Parathyroid adenoma (tissue), 2 donors: ENCODE measurements around the gene TMEM79.

Source experiments
- H2AFZ ChIP-seq: fragments of 300-600 bp; sonication (generic); one replicate; pipeline ENCODE4 v1.7.0; 2017; ENCODE audit warnings: antibody characterized with exemption, mild to moderate bottlenecking
- H3K27ac ChIP-seq: fragments of 300-600 bp; sonication (generic); one replicate; pipeline ENCODE4 v1.7.0; 2017
- H3K27me3 ChIP-seq: fragments of 300-600 bp; sonication (generic); one replicate; pipeline ENCODE4 v1.7.0; 2017; ENCODE audit warnings: low read length; ENCODE audit not compliant: control insufficient read depth, insufficient read depth
- H3K36me3 ChIP-seq: fragments of 300-600 bp; sonication (generic); one replicate; pipeline ENCODE4 v1.7.0; 2017; ENCODE audit warnings: low read length; ENCODE audit not compliant: control insufficient read depth, insufficient read depth
- H3K4me1 ChIP-seq: fragments of 300-600 bp; sonication (generic); one replicate; pipeline ENCODE4 v1.7.0; 2017; ENCODE audit warnings: control low read depth
- H3K4me2 ChIP-seq: fragments of 300-600 bp; sonication (generic); one replicate; pipeline ENCODE4 v1.7.0; 2017; ENCODE audit warnings: low read length
- H3K4me3 ChIP-seq: fragments of 300-600 bp; sonication (generic); one replicate; pipeline ENCODE4 v1.7.0; 2017; ENCODE audit warnings: low read depth, low read length
- H3K79me2 ChIP-seq: fragments of 300-600 bp; sonication (generic); one replicate; pipeline ENCODE4 v1.7.0; 2017; ENCODE audit warnings: control low read depth
- H3K9ac ChIP-seq: fragments of 300-600 bp; sonication (generic); one replicate; pipeline ENCODE4 v1.7.0; 2017; ENCODE audit warnings: mild to moderate bottlenecking
- H3K9me3 ChIP-seq: fragments of 300-600 bp; sonication (generic); one replicate; pipeline ENCODE4 v1.7.0; 2017; ENCODE audit warnings: low read length; ENCODE audit not compliant: control insufficient read depth
- TF ChIP-seq, protein P1 (sequence below): fragments of 300-600 bp; sonication (generic); IDR thresholded peaks from one replicate; pipeline ENCODE4 v1.7.0; 2017; ENCODE audit warnings: antibody characterized with exemption, mild to moderate bottlenecking
- donor health status: primary hyperparathyroidism.

Gene TMEM79

DNA sequence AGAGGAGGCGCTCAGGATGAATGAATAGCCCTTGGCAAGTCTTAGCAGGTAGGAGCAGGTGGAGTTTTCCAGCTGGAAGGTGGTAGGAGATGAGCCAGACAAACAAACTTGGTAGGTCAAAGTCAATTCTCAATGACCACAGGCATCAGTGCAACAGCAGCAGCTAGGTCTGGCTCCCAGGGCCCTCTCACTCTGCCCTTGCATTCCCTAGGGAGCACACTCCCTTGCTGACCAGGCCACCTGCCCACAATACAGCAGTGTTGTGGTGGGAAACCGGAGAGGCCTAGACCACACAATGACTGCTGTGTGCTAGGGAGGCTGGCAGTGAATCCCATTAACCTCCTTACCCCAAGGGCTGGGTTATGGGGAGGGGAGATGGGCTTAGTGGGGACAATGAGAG is 23.2 kb upstream of the TMEM79 start:
- Histone ChIP-seq H2AFZ (no peak overlapping the region), H3K27me3 (no peaks in the 10 kb centered on the region), H3K36me3 (no peaks in the 10 kb centered on the region), H3K9me3 (no peaks in the 10 kb centered on the region), H3K9ac (no peak overlapping the region), H3K4me3 (no peak overlapping the region), H3K4me2 (no peak overlapping the region), H3K4me1 (no peaks in the 10 kb centered on the region), H3K79me2 (no peaks in the 10 kb centered on the region), H3K27ac (no peak overlapping the region)
- TF ChIP-seq, protein P1, sequence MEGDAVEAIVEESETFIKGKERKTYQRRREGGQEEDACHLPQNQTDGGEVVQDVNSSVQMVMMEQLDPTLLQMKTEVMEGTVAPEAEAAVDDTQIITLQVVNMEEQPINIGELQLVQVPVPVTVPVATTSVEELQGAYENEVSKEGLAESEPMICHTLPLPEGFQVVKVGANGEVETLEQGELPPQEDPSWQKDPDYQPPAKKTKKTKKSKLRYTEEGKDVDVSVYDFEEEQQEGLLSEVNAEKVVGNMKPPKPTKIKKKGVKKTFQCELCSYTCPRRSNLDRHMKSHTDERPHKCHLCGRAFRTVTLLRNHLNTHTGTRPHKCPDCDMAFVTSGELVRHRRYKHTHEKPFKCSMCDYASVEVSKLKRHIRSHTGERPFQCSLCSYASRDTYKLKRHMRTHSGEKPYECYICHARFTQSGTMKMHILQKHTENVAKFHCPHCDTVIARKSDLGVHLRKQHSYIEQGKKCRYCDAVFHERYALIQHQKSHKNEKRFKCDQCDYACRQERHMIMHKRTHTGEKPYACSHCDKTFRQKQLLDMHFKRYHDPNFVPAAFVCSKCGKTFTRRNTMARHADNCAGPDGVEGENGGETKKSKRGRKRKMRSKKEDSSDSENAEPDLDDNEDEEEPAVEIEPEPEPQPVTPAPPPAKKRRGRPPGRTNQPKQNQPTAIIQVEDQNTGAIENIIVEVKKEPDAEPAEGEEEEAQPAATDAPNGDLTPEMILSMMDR: no peak

DNA sequence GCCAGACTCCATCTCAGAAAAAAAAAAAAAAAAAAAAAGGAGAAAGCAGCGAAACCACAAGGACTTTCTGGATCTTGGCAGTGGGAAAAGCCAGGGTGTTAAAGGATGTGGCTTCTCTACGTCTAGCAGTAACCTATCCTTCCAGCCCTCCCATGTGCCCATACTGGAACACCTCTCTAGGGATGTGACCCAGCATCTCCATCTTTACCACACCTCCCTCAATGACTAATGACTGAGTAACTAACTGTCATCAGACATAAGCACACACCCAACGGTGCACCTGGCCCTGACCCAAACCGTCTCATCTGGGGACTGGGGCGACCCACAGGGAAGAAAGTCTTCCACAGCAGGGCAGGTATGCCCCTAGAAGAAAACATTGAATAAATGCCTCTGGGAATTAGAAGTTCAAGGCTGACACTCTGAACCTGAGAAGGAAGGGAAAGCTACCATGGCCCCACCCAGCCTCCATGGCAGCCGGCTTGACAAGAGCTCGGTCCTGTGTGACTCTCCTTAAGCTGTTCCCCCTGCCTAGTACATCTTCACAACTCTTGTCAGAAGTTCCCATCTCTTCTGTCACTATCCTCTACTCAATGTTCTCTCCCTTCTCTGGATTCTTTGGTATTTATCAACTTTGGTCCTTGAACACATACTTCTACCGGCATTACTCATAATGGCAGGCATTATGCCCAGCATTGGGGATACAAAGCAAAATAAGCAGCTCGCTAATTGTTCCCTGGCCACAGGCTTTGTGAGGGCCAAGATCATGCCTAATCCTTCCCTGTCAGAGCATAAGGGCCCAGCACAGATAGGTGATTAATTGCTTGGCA is 21.5 kb upstream of the TMEM79 start:
- H3K27ac ChIP-seq: no peak overlapping the region

DNA sequence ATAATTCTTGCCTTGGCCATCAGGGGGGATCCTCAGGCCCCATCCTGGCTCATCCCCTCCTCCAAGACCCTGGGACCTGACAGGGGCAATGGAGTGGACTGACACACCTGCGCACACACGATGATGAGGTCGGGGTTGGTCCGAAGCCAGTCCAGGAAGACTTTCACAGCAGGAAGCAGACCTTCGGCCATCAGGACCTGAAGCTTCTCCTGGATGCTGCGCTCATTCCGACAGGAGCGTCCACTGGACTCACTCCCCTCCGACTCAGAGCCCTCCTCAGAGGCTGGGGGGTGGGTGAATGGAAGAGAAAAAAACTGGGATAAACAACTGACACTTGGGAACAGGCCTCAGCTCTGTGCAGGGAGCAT is 20.9 kb upstream of the TMEM79 start:
- H3K79me2 ChIP-seq: no peaks in the 10 kb centered on the region
- H3K4me2 ChIP-seq: no peak overlapping the region
- no peaks in the 10 kb centered on the region for H3K4me1 ChIP-seq
- H2AFZ ChIP-seq: no peak overlapping the region
- TF ChIP-seq, protein P1: no peak
- H3K4me3 ChIP-seq: no peak overlapping the region
- no peak overlapping the region for H3K27ac ChIP-seq
- no peaks in the 10 kb centered on the region for H3K9me3 ChIP-seq
- H3K36me3 ChIP-seq: no peaks in the 10 kb centered on the region
- no peaks in the 10 kb centered on the region for H3K27me3 ChIP-seq
- H3K9ac ChIP-seq: no peak overlapping the region

More for the DNA sequence above, 21.5 kb upstream of the TMEM79 start:
- no peak overlapping the region for H3K9ac ChIP-seq
- H3K79me2 ChIP-seq: no peaks in the 10 kb centered on the region
- H3K4me1 ChIP-seq: no peaks in the 10 kb centered on the region
- no peak overlapping the region for H3K4me3 ChIP-seq
- H3K9me3 ChIP-seq: no peaks in the 10 kb centered on the region
- TF ChIP-seq, protein P1: no peak
- H3K27me3 ChIP-seq: no peaks in the 10 kb centered on the region
- H3K4me2 ChIP-seq: no peak overlapping the region
- no peak overlapping the region for H2AFZ ChIP-seq
- no peaks in the 10 kb centered on the region for H3K36me3 ChIP-seq

DNA sequence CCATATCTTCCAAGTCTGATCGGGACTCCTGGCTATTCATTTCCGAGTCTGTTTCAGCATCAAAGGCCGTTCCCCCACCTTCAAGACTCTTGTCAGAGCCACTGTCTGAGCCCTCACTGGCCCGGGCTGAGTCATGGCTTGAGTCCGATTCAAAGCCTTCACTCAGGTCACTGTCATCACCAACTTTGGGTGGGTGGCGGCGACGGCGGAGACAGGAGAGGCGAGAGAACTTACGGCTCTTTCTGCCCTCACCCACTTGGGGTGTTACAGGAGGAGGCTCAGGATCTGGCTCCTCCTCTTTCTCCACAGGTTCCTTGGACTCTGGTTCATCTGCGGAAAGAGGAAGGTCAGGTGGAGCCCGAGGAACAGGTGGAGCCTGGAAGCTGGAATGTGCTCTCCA is 18.1 kb upstream of the TMEM79 start:
- Histone ChIP-seq H3K9me3 (no peaks in the 10 kb centered on the region), H3K9ac (no peak overlapping the region), H3K27ac (no peak overlapping the region), H3K27me3 (no peaks in the 10 kb centered on the region), H3K4me2 (no peak overlapping the region), H3K36me3 (no peaks in the 10 kb centered on the region), H3K79me2 (no peaks in the 10 kb centered on the region), H2AFZ (no peak overlapping the region), H3K4me1 (no peaks in the 10 kb centered on the region), H3K4me3 (no peak overlapping the region)
- TF ChIP-seq, protein P1: no peak

DNA sequence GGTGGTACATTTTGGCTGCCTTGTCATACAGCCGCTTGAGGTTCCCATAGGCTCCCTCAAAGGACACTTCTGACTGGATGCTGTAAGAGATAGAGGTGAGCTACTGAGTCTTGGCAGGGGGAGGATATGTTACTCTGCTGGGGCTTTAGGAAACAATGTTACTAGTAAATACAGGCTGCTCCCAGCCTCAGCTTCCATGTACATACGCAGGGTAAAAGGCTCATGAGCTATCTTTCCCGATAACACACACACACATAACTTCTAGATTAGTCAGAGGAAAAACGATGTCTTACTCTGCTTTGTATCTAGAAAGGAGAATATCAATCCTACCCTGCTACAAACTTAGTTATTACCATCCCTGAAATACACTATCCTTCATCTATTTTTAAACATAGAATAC is 15.8 kb upstream of the TMEM79 start:
- no peak overlapping the region for H2AFZ ChIP-seq
- no peak overlapping the region for H3K9ac ChIP-seq
- H3K27ac ChIP-seq: no peak overlapping the region
- no peak overlapping the region for H3K4me2 ChIP-seq
- H3K36me3 ChIP-seq: no peaks in the 10 kb centered on the region
- no peaks in the 10 kb centered on the region for H3K9me3 ChIP-seq
- TF ChIP-seq, protein P1: no peak
- no peaks in the 10 kb centered on the region for H3K4me1 ChIP-seq
- no peaks in the 10 kb centered on the region for H3K79me2 ChIP-seq
- H3K27me3 ChIP-seq: no peaks in the 10 kb centered on the region
- no peak overlapping the region for H3K4me3 ChIP-seq
